ENCODE measurements around the gene IL1RL1.

DNA sequence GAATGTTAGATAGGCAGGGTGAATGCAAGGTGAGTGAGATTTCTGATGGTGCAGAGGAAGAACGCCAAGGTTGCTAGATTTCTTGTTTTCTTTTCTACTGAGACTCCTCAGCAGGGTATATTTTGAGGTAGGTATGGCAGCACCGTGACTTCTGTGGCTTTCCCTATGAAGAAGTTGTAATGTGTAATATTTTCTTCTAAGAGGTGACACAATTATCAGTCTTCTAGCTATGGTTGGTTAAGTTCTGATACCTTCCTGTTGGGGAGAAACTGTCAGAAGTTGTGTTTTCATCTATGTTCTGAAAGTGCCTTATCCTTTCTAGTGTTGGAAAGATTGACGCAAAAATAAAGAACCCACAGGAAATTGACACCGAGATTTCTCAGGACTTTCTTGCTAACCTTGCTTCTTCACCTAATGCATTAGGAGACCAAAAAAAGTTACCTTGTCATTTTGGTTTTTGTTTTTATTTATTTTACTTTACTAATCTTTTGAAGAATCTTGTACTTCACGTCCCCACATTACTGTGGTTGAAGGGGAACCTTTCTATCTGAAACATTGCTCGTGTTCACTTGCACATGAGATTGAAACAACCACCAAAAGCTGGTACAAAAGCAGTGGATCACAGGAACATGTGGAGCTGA is 56.1 kb downstream of the IL1RL1 start:
- TF ChIP-seq EZH2 (IDR thresholded peaks at IDR 0.05; ENCODE audit: insufficient read depth, low read length) = no peak
- TF ChIP-seq, protein P1, sequence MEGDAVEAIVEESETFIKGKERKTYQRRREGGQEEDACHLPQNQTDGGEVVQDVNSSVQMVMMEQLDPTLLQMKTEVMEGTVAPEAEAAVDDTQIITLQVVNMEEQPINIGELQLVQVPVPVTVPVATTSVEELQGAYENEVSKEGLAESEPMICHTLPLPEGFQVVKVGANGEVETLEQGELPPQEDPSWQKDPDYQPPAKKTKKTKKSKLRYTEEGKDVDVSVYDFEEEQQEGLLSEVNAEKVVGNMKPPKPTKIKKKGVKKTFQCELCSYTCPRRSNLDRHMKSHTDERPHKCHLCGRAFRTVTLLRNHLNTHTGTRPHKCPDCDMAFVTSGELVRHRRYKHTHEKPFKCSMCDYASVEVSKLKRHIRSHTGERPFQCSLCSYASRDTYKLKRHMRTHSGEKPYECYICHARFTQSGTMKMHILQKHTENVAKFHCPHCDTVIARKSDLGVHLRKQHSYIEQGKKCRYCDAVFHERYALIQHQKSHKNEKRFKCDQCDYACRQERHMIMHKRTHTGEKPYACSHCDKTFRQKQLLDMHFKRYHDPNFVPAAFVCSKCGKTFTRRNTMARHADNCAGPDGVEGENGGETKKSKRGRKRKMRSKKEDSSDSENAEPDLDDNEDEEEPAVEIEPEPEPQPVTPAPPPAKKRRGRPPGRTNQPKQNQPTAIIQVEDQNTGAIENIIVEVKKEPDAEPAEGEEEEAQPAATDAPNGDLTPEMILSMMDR (IDR thresholded peaks at IDR 0.05; ENCODE audit: insufficient read depth, low read depth, low read length) = no peak
